Measurements from ENCODE around the gene ARHGAP25.

DNA sequence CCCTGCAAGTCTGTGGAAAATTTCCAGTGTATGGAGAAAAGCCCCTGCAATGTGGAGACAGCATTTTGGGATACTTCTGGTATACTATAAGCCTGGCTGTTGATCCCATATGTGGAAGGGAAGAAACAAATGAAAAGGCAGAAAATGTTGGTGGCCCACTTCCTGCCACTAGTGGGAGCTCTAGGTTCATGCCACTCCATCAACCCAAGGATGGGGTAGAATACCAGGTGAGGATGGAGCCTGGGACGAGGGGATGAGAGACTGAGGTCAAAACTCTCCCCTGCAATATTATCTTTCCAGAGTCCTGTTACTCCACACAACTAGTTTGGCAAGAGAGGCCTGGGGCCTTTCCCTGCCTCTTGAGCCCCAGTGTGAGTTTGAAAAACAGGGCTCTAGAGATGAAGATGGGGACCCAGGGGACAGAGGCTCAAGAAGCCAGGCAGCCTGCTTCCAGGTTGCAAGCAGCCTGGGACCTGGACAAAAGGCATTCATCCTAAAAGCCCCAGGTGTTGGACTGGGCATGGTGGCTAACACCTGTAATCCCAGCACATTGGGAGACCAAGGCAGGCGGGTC lies 104.7 kb downstream of the ARHGAP25 start:
- no peak for TF ChIP-seq POLR2A (IDR thresholded peaks at IDR 0.05)
- TF ChIP-seq, protein P1, sequence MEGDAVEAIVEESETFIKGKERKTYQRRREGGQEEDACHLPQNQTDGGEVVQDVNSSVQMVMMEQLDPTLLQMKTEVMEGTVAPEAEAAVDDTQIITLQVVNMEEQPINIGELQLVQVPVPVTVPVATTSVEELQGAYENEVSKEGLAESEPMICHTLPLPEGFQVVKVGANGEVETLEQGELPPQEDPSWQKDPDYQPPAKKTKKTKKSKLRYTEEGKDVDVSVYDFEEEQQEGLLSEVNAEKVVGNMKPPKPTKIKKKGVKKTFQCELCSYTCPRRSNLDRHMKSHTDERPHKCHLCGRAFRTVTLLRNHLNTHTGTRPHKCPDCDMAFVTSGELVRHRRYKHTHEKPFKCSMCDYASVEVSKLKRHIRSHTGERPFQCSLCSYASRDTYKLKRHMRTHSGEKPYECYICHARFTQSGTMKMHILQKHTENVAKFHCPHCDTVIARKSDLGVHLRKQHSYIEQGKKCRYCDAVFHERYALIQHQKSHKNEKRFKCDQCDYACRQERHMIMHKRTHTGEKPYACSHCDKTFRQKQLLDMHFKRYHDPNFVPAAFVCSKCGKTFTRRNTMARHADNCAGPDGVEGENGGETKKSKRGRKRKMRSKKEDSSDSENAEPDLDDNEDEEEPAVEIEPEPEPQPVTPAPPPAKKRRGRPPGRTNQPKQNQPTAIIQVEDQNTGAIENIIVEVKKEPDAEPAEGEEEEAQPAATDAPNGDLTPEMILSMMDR (IDR thresholded peaks at IDR 0.05) = peak in 4 of 6 experiments; percentile 37 to 54 (median 46)
